Right cardiac atrium (tissue), 5 donors: ENCODE measurements around the gene ZEB1. TPM values are rescaled to one million over a fixed set of nuclear protein-coding genes. Genes with fewer than 3 reads are reported as not detected.
A peak's percentile ranks its signal among the peaks of the same experiment; 100 is the strongest.

Source experiments
- ATAC-seq, 2 donors: fragments of 200-7000 bp; cut with Tn5 transposase; one replicate each; pipeline versions ENCODE4 v1.8.0 to v1.9.1; 2020; ENCODE audit warnings: moderate library complexity in 2 of 2, mild to moderate bottlenecking in 1 of 2
- DNase-seq, 3 donors: peaks; one replicate each; pipeline ENCODE4 v3.0.0-alpha.2; 2020
- H3K27ac ChIP-seq: one replicate; pipeline ENCODE4 v1.5.1; 2013; ENCODE audit warnings: mild to moderate bottlenecking, low read length, control low read depth, moderate library complexity
- H3K27me3 ChIP-seq: one replicate; pipeline ENCODE4 v1.6.1; 2013; ENCODE audit not compliant: control insufficient read depth, insufficient read depth
- H3K4me1 ChIP-seq: one replicate; pipeline ENCODE4 v1.6.1; 2013; ENCODE audit warnings: low read length; ENCODE audit not compliant: control insufficient read depth, insufficient read depth
- H3K4me3 ChIP-seq: one replicate; pipeline ENCODE4 v1.5.1; 2013; ENCODE audit warnings: low read length, control low read depth
- H3K9me3 ChIP-seq: one replicate; pipeline ENCODE4 v1.6.1; 2013; ENCODE audit warnings: low read length; ENCODE audit not compliant: control insufficient read depth
- WGBS: extraction: QIAGEN DNeasy Blood & Tissue Kit; methylation state at CpG from one replicate; pipeline ENCODE4 v1.1.7; 2013; 5-methylcytosine and 5-hydroxymethylcytosine counted together
- intact Hi-C, 4 donors: fragments of 100-400 bp; cut with DNase I; formaldehyde crosslinking; loops; one replicate each; pipeline versions ENCODE4 v1.11.0 to v1.14.0; 2022 to 2023
- polyA plus RNA-seq: library from polyadenylated mRNA; stranded (reverse); fragments of 200-250 nt; gene quantifications from one replicate; pipeline ENCODE4 v1.2.3, GENCODE V29; 2013
- total RNA-seq, 4 donors: library from RNA; stranded (reverse); fragmentation: NEBNext Ultra II Directional; extraction: Animal tissue kit (Norgen Biotek cat#: 25700); gene quantifications; one replicate each; pipeline ENCODE4 v1.2.1, GENCODE V29; 2021
- donor health status: healthy with polysubstance abuse.
- donor health status: DM: no; HTN: yes; CAD: no.
- donor health status: DM: no; HTN: no; CAD: no.
- donor health status: DM: no; HTN: yes; CAD: no; lungs with severe emphysema.
- donor health status: DM: yes; HTN: yes; CAD: no.

Gene ZEB1
- total and polyA plus RNA-seq, 5 donors: 13.9 to 72.8 (median 67.0) TPM

DNA sequence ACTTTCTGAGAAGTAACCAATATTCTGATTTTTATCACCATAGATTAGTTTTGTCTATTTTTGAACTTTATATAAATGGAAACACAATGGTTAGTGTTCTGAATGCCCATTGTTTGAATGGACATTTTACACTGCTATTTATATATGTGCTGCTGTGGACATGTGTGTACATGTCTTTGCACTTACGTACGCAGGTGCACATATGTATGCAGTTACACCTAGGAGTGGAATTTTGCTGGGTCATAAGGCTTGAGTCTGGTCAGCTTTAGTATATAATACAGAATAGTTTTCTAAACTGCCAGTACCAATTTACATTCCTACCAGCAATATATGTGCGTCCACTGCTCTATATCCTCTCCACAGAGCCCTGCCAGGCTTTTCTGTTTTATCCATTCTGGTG lies 24.5 kb upstream of the ZEB1 start:
- 98% methylated on average over 3 of the region's 3 CpGs for WGBS
- no peaks in the 10 kb centered on the region for H3K27me3 ChIP-seq
- DNase-seq (no peak), ATAC-seq (no peak)
- intact Hi-C loops: no loop called here
- no peaks in the 10 kb centered on the region for H3K9me3 ChIP-seq
- no peak overlapping the region for H3K27ac ChIP-seq
- no peaks in the 10 kb centered on the region for H3K4me1 ChIP-seq
- H3K4me3 ChIP-seq: no peak overlapping the region

DNA sequence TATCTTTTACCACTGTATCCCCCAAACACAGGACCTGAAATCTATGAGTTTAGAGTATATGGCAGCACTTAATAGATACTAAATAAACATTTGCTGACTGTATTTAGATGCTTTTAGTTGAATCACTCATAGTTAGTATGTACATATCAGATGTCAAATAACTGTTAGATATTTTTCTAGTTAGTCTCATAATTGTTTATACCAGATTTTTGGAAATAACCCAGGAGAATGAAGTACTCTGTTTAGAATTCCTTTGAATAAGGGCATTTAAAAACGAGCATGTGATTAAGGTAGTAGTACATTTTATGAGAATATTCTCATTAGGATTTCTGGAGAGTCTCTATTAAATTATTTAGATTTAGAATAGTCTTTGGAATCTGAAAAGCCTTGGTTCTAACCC lies 22.3 kb upstream of the ZEB1 start:
- no peak for ATAC-seq
- H3K27ac ChIP-seq: no peak overlapping the region

DNA sequence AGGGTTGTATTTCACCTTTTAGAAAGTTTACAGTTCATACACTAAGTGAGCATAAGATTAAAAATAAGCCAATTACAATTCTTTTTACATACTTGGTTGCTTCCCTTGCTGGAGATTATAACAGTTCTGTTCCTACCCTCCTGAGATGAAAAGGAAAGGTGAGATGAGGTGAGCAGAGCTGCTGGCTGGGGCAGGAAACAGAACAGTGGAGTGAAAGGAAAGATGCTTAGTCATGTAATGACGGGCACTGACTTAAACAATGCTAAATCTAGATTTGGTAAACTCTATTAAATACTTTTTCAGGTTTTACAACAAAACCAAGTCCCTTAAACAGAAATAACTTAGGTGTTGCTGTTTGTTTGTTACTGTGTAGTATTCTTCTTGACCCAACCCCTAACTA lies 19.9 kb upstream of the ZEB1 start:
- no peak for ATAC-seq
- no peak overlapping the region for H3K27ac ChIP-seq
- intact Hi-C loops: no loop called here
- no peaks in the 10 kb centered on the region for H3K4me1 ChIP-seq
- no peak for DNase-seq
- WGBS: 46% methylated on average over 1 of the region's 1 CpG
- H3K9me3 ChIP-seq: no peaks in the 10 kb centered on the region
- H3K4me3 ChIP-seq: no peak overlapping the region
- no peaks in the 10 kb centered on the region for H3K27me3 ChIP-seq

More for the DNA sequence above, 22.3 kb upstream of the ZEB1 start:
- 85% methylated on average over 1 of the region's 1 CpG for WGBS
- Histone ChIP-seq H3K4me3 (no peak overlapping the region), H3K9me3 (no peaks in the 10 kb centered on the region), H3K4me1 (no peaks in the 10 kb centered on the region), H3K27me3 (no peaks in the 10 kb centered on the region)
- intact Hi-C loops: no loop called here
- no peak for DNase-seq

DNA sequence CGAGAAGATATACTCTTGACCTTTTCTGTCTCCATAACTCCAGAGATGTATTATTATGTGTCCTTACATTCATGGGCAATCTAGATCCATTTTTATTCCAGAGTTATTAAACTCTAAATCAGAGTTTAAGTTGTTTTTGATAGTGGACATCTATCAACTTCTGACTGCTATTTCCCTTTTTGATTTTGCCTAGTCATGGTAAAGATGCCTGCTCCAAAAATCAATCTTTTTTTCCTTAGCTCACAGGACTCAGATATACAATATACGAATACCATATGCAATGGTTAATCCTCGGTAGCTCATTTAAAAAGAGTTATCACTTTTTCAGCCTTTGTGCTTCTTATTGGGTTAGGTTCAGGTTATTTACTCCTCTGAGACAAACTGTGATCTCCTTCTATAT lies 15.8 kb upstream of the ZEB1 start:
- Histone ChIP-seq H3K27ac (no peak overlapping the region), H3K9me3 (no peaks in the 10 kb centered on the region), H3K4me1 (no peaks in the 10 kb centered on the region), H3K27me3 (no peaks in the 10 kb centered on the region), H3K4me3 (no peak overlapping the region)
- intact Hi-C loops: no loop called here
- 76% methylated on average over 3 of the region's 3 CpGs for WGBS
- DNase-seq (no peak), ATAC-seq (no peak)

DNA sequence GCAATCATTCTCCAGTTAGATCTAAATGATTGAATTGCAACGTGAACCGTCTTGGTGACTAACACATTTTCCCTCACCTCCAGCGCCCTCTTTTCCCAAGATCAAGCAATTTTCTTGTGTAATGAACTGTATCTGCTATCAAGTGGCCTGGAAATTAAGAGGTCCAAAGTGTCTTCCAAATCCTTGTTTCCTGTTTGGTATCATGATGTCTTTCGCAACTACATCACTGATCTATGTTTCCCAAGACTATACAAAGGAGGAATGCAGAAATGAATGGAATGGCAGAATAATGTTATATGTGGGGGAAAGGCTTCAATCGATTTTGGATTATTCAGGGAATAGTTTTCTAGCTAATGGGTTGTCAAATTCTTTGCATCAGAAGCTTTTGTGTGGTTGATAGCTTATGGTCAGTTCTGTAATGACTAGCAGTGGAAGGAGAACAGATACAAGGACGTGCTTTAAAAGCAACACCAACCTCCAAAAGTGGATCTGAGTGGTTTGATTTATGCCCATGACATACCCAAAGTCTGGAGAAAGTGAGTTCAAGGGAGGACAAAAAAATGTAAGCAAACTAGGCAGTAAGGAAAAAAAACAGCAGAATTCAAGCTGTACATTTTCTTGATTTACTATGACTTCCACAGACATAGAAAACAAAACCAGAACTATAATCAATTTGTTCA lies 14.6 kb upstream of the ZEB1 start:
- ATAC-seq: no peak
- intact Hi-C loops: no loop called here
- Histone ChIP-seq H3K4me1 (no peaks in the 10 kb centered on the region), H3K27ac (no peak overlapping the region), H3K27me3 (no peaks in the 10 kb centered on the region), H3K9me3 (no peaks in the 10 kb centered on the region), H3K4me3 (no peak overlapping the region)
- WGBS: 85% methylated on average over 6 of the region's 6 CpGs
- no peak for DNase-seq

DNA sequence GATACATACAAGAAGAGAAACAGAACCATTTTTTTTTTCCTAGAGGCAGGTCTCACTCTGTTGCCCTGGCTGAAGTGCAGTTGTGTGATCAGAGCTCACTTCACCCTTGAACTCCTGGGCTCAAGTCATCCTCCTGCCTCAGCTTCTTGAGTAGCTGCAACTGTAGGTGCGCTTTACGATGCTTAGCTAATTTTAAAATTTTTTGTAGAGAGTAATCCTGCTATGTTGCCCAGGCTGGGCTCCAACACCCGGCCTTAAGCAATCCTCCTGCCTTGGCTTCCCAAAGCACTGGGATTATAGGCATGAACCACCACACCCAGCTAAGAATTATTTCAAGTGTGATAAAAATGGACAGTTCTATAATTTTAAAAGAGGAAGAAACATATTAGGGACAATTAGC lies 5.6 kb upstream of the ZEB1 start:
- Histone ChIP-seq H3K4me1 (no peaks in the 10 kb centered on the region), H3K4me3 (no peak overlapping the region), H3K27ac (no peak overlapping the region), H3K27me3 (no peaks in the 10 kb centered on the region), H3K9me3 (no peaks in the 10 kb centered on the region)
- DNase-seq: no peak
- intact Hi-C loops: loop anchor here in 2 of 4 donors (10.0 kb wide), 2 partner anchors 179 to 529 kb away; no protein-coding TSS in a partner anchor
- ATAC-seq: no peak
- WGBS: 93% methylated on average over 3 of the region's 3 CpGs

DNA sequence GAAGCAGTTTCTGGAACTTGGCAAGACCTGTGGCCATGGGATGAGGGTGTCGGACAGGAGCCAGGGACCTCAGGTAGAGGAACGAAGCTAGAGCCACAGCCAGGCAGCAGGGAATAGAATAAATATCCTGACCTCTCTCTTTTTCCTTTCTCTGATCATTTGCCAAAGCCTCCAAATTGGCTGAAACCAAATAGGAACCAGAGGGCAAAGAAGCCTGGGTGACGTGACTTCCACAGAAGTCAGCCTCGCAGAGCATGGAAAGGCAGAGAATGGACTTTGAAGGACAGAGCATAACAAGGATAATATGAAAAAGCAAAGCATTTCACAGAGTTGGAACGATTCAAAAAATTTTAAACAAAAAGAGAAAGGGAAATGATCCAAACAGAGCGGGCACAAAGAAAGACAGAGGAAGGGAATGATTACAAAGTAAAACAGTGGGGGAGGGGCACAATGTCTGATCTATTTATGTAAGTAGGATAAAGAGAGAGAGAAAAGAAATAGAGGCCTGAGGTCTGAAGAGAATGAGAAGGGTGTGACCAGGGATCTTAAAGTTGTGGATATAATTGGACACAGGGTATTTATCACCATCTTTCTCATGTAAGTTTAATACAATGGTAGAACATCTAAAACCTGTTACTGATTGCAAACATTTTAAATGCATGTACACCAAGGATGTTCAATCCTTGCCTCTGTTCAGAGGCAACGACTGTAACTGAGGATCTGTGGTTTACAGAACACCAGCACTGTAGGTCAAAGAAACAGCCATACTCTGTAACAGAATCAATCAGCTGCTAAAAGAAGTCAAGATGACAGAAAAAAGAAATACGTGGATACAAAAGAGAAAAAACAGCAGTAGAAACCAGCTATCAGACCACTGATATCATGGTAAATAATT lies 4.5 kb upstream of the ZEB1 start:
- intact Hi-C loops: loop anchor here in 3 of 4 donors (5.0 to 10.0 kb wide), 4 partner anchors 180 to 532 kb away; partner anchors contain the start of gene ZNF438 (in 1 of the 3)
- WGBS: 74% methylated on average over 8 of the region's 8 CpGs
- H3K27ac ChIP-seq: no peak overlapping the region

DNA sequence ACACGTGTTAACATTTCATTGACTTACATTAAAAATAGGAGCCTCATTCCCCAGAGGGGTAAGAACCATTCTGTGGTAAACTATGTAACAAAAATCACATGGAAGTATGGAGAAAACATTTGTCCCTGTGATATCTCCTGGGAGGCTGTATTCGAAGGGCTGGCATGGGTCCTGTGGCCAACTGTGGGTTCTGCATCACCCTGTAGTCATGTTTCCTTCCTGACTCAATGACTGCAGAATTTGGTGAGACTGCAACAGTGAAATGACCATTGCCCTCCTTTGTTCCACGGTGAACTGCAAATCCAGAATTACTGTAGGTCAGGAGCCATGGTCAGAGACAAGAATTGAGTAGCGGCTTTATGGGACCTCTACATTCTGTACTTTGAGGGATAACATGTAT lies 3.6 kb upstream of the ZEB1 start:
- DNase-seq (peak in 1 of 3 donors; percentile 17), ATAC-seq (no peak)
- intact Hi-C loops: loop anchor here in 3 of 4 donors (5.0 to 10.0 kb wide), 4 partner anchors 181 to 533 kb away; partner anchors contain the start of gene ZNF438 (in 1 of the 3)
- no peaks in the 10 kb centered on the region for H3K27me3 ChIP-seq
- no peaks in the 10 kb centered on the region for H3K9me3 ChIP-seq
- H3K4me1 ChIP-seq: no peaks in the 10 kb centered on the region
- whole genome bisulfite sequencing: 58% methylated on average over 4 of the region's 4 CpGs
- no peak overlapping the region for H3K4me3 ChIP-seq
- H3K27ac ChIP-seq: no peak overlapping the region

More for the DNA sequence above, 4.5 kb upstream of the ZEB1 start:
- DNase-seq: no peak
- ATAC-seq: no peak
- Histone ChIP-seq H3K9me3 (no peaks in the 10 kb centered on the region), H3K27me3 (no peaks in the 10 kb centered on the region), H3K4me3 (no peak overlapping the region), H3K4me1 (no peaks in the 10 kb centered on the region)

DNA sequence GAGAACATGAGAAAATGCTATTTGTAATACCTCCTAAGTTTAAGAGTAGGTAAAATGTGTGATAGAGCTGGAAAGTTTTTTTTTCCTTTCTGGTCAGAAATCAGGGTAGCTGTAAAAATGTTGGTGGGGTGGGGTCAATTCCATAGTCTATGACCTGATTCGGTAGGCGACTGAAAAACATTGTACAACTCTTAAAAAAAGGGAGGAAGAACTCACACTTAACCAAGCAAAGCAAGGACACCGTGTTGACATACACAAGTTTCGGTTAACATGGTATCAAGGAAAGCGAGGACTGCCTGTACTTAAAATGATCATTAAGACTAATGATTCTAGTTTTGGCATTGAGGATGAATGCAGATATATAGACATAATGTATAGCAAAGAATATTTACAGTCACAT lies 1.8 kb upstream of the ZEB1 start:
- DNase-seq (no peak), ATAC-seq (no peak)
- intact Hi-C loops: loop anchor here in 3 of 4 donors (5.0 to 10.0 kb wide), 4 partner anchors 182 to 535 kb away; partner anchors contain the start of gene ZNF438 (in 1 of the 3)
- Histone ChIP-seq H3K27ac (no peak overlapping the region), H3K4me1 (no peaks in the 10 kb centered on the region), H3K27me3 (no peaks in the 10 kb centered on the region), H3K4me3 (no peak overlapping the region), H3K9me3 (no peaks in the 10 kb centered on the region)
- 91% methylated on average over 5 of the region's 5 CpGs for WGBS

DNA sequence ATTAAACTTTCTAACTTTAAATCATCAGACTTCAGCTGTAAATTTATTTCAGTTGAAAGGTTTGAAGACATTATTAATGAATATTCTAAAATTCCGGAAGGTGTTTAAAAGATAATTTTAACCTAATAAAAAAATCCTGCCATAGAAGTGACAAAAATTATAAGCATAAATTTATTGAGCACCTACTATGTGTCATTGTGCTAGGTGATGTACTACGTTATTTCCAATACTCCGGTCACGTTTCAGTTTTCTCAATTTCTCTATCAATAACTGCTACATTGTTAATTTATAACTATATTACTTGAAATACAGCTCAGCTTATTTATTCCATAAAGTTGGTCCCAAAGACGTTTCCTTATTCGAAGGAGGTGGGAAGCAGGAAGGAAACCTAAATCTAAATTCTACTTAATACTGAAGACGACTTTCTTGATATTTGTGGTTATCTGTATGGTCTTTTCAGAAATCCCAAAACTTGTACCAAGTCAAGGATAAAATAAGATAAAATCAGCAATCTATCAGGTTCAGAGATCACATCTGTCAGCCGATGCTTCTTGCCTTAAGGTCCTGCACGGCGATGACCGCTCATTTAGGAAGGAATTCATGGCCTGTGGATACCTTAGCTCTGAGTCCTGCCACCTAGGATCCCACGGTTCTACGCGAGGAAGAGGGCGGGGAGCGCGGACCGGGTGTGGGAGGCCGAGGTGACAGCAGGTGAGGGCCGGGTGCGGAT lies 1.2 kb upstream of the ZEB1 start:
- intact Hi-C loops: loop anchor here in 3 of 4 donors (5.0 to 10.0 kb wide), 4 partner anchors 183 to 536 kb away; partner anchors contain the start of gene ZNF438 (in 1 of the 3)
- ATAC-seq (no peak), DNase-seq (peak in 1 of 3 donors; percentile 81)
- Histone ChIP-seq H3K9me3 (no peaks in the 10 kb centered on the region), H3K27ac (peak overlapping the region; percentile 87), H3K27me3 (no peaks in the 10 kb centered on the region), H3K4me1 (no peaks in the 10 kb centered on the region), H3K4me3 (peak overlapping the region; percentile 96)
- WGBS: 35% methylated on average over 21 of the region's 21 CpGs
